OCI-LY1 (cell line): Measurements from ENCODE around the gene DCP1B.

Experiments
- H2AFZ ChIP-seq: fragments of 200-600 bp; sonication (generic), shearing (Covaris generic); 2 replicates; pipeline ENCODE4 v1.6.0; 2014; ENCODE audit warnings: antibody characterized with exemption, mild to moderate bottlenecking, low read length
- H3F3A ChIP-seq: fragments of 200-600 bp; sonication (generic), shearing (Covaris generic); 2 replicates; pipeline ENCODE4 v1.6.0; 2014; ENCODE audit warnings: mild to moderate bottlenecking, antibody characterized with exemption, low read length, moderate library complexity; ENCODE audit not compliant: insufficient read depth
- H3K27ac ChIP-seq: fragments of 200-600 bp; sonication (generic); 2 replicates; pipeline ENCODE4 v1.5.1; 2014; ENCODE audit warnings: low read length, mixed run types, mild to moderate bottlenecking, low read depth; ENCODE audit not compliant: poor library complexity, severe bottlenecking
- H3K27me3 ChIP-seq: fragments of 200-600 bp; sonication (generic); 2 replicates; pipeline ENCODE4 v1.6.0; 2014; ENCODE audit warnings: antibody characterized with exemption, mild to moderate bottlenecking, low read length, moderate library complexity; ENCODE audit not compliant: insufficient read depth
- H3K36me3 ChIP-seq: fragments of 200-600 bp; sonication (generic); 2 replicates; pipeline ENCODE4 v1.6.1; 2014; ENCODE audit warnings: mild to moderate bottlenecking, antibody characterized with exemption, low read length, moderate library complexity, mixed read lengths; ENCODE audit not compliant: insufficient read depth
- H3K4me1 ChIP-seq: fragments of 200-600 bp; sonication (generic); 2 replicates; pipeline ENCODE4 v1.5.1; 2014; ENCODE audit warnings: mild to moderate bottlenecking, low read length, moderate library complexity; ENCODE audit not compliant: insufficient read depth, severe bottlenecking
- H3K4me2 ChIP-seq: fragments of 200-600 bp; sonication (generic), shearing (Covaris generic); 2 replicates; pipeline ENCODE4 v1.6.1; 2014; ENCODE audit warnings: low read length
- H3K4me3 ChIP-seq: fragments of 200-600 bp; sonication (generic); 2 replicates; pipeline ENCODE4 v1.5.1; 2014; ENCODE audit warnings: low read length, low read depth, mild to moderate bottlenecking, mixed read lengths; ENCODE audit not compliant: poor library complexity, severe bottlenecking
- H3K79me2 ChIP-seq: fragments of 200-600 bp; shearing (Covaris generic); 2 replicates; pipeline ENCODE4 v1.6.1; 2016; ENCODE audit warnings: mixed run types, low read length, mixed read lengths; ENCODE audit not compliant: insufficient read depth
- H3K9ac ChIP-seq: fragments of 200-600 bp; sonication (generic), shearing (Covaris generic); 2 replicates; pipeline ENCODE4 v1.6.1; 2014; ENCODE audit warnings: mild to moderate bottlenecking, low read length, mixed read lengths
- H3K9me2 ChIP-seq: fragments of 200-600 bp; sonication (generic), shearing (Covaris generic); 2 replicates; pipeline ENCODE4 v1.6.1; 2014; ENCODE audit warnings: low read depth, mild to moderate bottlenecking, low read length, mixed read lengths
- H3K9me3 ChIP-seq: fragments of 200-600 bp; shearing (Covaris generic); 2 replicates; pipeline ENCODE4 v1.6.1; 2014; ENCODE audit warnings: low read length, mixed read lengths
- H4K20me1 ChIP-seq: fragments of 200-600 bp; sonication (generic), shearing (Covaris generic); 2 replicates; pipeline ENCODE4 v1.6.0; 2016; ENCODE audit warnings: mild to moderate bottlenecking, low read length; ENCODE audit not compliant: insufficient read depth
- CTCF ChIP-seq: fragments of 200-600 bp; sonication (generic), shearing (Covaris generic); IDR thresholded peaks from 2 replicates; pipeline ENCODE4 v1.5.1; 2017; ENCODE audit warnings: mild to moderate bottlenecking, antibody characterized with exemption, low read length, moderate library complexity, mixed read lengths
- EZH2 ChIP-seq: fragments of 200-600 bp; sonication (generic), shearing (Covaris generic); IDR thresholded peaks from 2 replicates; pipeline ENCODE4 v1.8.0; 2017; ENCODE audit warnings: borderline replicate concordance, mixed run types, mild to moderate bottlenecking, antibody characterized with exemption, low read length, moderate library complexity, mixed read lengths

DCP1B gene

GRCh38 chr12:2023365-2023764 lies 19.1 kb upstream of the DCP1B start:
- no peaks in the 10 kb centered on the region for H3K9me3 ChIP-seq
- TF ChIP-seq EZH2, result no peak
- TF ChIP-seq CTCF, result no peak

GRCh38 chr12:2020511-2020910 lies 16.3 kb upstream of the DCP1B start:
- no peaks in the 10 kb centered on the region for H3K9me3 ChIP-seq
- H3K9me2 ChIP-seq, result no peaks in the 10 kb centered on the region
- H3K27me3 ChIP-seq, result peaks cover 8% of the 10 kb centered on the region; the same call in 1 of the 2 replicates
- no peak overlapping the region for H3K4me2 ChIP-seq
- no peaks in the 10 kb centered on the region for H3K36me3 ChIP-seq
- no peak overlapping the region for H3K4me3 ChIP-seq
- H3K79me2 ChIP-seq, result no peaks in the 10 kb centered on the region
- no peaks in the 10 kb centered on the region for H3F3A ChIP-seq
- H3K27ac ChIP-seq, result no peak overlapping the region
- no peak overlapping the region for H3K9ac ChIP-seq
- H2AFZ ChIP-seq, result no peak overlapping the region
- no peak for TF ChIP-seq CTCF
- no peak for TF ChIP-seq EZH2
- no peaks in the 10 kb centered on the region for H4K20me1 ChIP-seq
- no peaks in the 10 kb centered on the region for H3K4me1 ChIP-seq

More at GRCh38 chr12:2023365-2023764, 19.1 kb upstream of the DCP1B start:
- Histone ChIP-seq H4K20me1 (no peaks in the 10 kb centered on the region), H3K27ac (no peak overlapping the region), H3K27me3 (peaks cover 8% of the 10 kb centered on the region; the same call in 1 of the 2 replicates), H3K4me2 (no peak overlapping the region), H3K79me2 (no peaks in the 10 kb centered on the region), H2AFZ (no peak overlapping the region), H3K9me2 (no peaks in the 10 kb centered on the region), H3K4me3 (no peak overlapping the region), H3K36me3 (no peaks in the 10 kb centered on the region), H3K9ac (no peak overlapping the region), H3F3A (no peaks in the 10 kb centered on the region), H3K4me1 (no peaks in the 10 kb centered on the region)

- Histone ChIP-seq H3K27ac (no peak overlapping the region), H3K9ac (no peak overlapping the region), H3K4me2 (no peak overlapping the region), H3K36me3 (no peaks in the 10 kb centered on the region), H3K4me1 (no peaks in the 10 kb centered on the region), H2AFZ (no peak overlapping the region), H3K4me3 (no peak overlapping the region), H3K9me2 (no peaks in the 10 kb centered on the region), H3K9me3 (no peaks in the 10 kb centered on the region), H3K79me2 (no peaks in the 10 kb centered on the region), H4K20me1 (no peaks in the 10 kb centered on the region), H3F3A (no peaks in the 10 kb centered on the region), H3K27me3 (peaks cover 13% of the 10 kb centered on the region; the same call in 1 of the 2 replicates)
- TF ChIP-seq EZH2 (no peak), CTCF (no peak)
These were observed 14.9 kb upstream of the DCP1B start for GRCh38 chr12:2019126-2019525.
